Bronchial epithelial cell (primary cell): Measurements from ENCODE around the gene PMEPA1. TPM values are rescaled to one million over a fixed set of nuclear protein-coding genes. Genes with fewer than 3 reads are reported as not detected.

Source experiments
- DNase-seq: peaks from one replicate; pipeline ENCODE4 v3.0.0-alpha.2; 2010; ENCODE audit warnings: low read depth
- FAIRE-seq: peaks from 2 replicates; lab custom pipeline; 2011; peaks lifted over from hg19 to GRCh38; lab: Jason Lieb, UNC
- H3K27me3 ChIP-seq: 2 replicates; pipeline ENCODE4 v1.5.1; 2011; ENCODE audit warnings: low read length; ENCODE audit not compliant: control insufficient read depth, insufficient read depth
- H3K36me3 ChIP-seq: 2 replicates; pipeline ENCODE4 v1.5.1; 2011; ENCODE audit warnings: low read length; ENCODE audit not compliant: control insufficient read depth, insufficient read depth
- H3K4me3 ChIP-seq: 2 replicates; pipeline ENCODE4 v1.5.1; 2011; ENCODE audit warnings: mild to moderate bottlenecking, low read depth, low read length, control low read depth
- total RNA-seq: library from RNA; depleted of rRNA; stranded (reverse); fragments of >200 nt; gene quantifications from 2 replicates; pipeline ENCODE4 v1.2.1, GENCODE V29; 2014
- TF ChIP-seq, protein P1 (sequence below): IDR thresholded peaks from 2 replicates; pipeline ENCODE4 v1.5.1; 2011; ENCODE audit warnings: mild to moderate bottlenecking, moderate library complexity, low read length, control low read depth, inconsistent platforms; ENCODE audit not compliant: insufficient read depth, severe bottlenecking

Gene PMEPA1
- total RNA-seq, 1 donor from 2014 or later, result 51.1 TPM

GRCh38 chr20:57650756-57651483, 58.9 kb downstream of the PMEPA1 start:
- FAIRE-seq, result no peak
- TF ChIP-seq, protein P1, sequence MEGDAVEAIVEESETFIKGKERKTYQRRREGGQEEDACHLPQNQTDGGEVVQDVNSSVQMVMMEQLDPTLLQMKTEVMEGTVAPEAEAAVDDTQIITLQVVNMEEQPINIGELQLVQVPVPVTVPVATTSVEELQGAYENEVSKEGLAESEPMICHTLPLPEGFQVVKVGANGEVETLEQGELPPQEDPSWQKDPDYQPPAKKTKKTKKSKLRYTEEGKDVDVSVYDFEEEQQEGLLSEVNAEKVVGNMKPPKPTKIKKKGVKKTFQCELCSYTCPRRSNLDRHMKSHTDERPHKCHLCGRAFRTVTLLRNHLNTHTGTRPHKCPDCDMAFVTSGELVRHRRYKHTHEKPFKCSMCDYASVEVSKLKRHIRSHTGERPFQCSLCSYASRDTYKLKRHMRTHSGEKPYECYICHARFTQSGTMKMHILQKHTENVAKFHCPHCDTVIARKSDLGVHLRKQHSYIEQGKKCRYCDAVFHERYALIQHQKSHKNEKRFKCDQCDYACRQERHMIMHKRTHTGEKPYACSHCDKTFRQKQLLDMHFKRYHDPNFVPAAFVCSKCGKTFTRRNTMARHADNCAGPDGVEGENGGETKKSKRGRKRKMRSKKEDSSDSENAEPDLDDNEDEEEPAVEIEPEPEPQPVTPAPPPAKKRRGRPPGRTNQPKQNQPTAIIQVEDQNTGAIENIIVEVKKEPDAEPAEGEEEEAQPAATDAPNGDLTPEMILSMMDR, result no peak
- no peaks in the 10 kb centered on the region for H3K27me3 ChIP-seq
- peaks cover 20% of the 10 kb centered on the region for H3K36me3 ChIP-seq
- no peak overlapping the region for H3K4me3 ChIP-seq
- no peak for DNase-seq

DNA sequence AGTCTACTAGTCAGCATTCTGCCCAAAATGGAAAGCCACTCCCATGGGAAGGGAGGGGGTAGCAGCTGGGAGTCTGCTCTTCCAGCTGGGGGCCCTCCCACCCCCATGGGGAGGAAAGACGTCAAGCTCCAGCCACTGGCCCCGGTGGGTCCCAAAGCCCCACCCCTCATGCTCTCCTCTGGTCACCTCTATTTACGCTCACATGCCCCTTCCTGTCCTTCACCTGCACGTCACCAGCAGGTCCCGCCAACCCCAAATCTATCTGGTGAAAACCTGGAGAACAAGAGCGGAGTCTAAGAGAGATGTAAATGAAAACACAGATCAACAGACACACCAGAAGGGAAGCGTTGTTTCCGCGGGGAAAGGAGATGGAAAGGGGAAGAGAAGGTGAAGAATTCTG, 59.5 kb downstream of the PMEPA1 start:
- DNase-seq (no peak), FAIRE-seq (no peak)
- H3K4me3 ChIP-seq, result no peak overlapping the region
- peaks cover 20% of the 10 kb centered on the region for H3K36me3 ChIP-seq
- H3K27me3 ChIP-seq, result no peaks in the 10 kb centered on the region
- TF ChIP-seq, protein P1, result no peak

GRCh38 chr20:57649617-57650015, 60.2 kb downstream of the PMEPA1 start:
- Histone ChIP-seq H3K27me3 (no peaks in the 10 kb centered on the region), H3K4me3 (no peak overlapping the region), H3K36me3 (peaks cover 16% of the 10 kb centered on the region)
- TF ChIP-seq, protein P1, result no peak
- FAIRE-seq (peak; percentile 96), DNase-seq (no peak)

DNA sequence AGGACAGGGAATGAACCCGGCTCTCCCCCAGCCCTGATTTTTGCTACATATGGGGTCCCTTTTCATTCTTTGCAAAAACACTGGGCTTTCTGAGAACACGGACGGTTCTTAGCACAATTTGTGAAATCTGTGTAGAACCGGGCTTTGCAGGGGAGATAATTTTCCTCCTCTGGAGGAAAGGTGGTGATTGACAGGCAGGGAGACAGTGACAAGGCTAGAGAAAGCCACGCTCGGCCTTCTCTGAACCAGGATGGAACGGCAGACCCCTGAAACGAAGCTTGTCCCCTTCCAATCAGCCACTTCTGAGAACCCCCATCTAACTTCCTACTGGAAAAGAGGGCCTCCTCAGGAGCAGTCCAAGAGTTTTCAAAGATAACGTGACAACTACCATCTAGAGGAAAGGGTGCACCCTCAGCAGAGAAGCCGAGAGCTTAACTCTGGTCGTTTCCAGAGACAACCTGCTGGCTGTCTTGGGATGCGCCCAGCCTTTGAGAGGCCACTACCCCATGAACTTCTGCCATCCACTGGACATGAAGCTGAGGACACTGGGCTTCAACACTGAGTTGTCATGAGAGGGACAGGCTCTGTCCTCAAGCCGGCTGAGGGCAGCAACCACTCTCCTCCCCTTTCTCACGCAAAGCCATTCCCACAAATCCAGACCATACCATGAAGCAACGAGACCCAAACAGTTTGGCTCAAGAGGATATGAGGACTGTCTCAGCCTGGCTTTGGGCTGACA, 60.8 kb downstream of the PMEPA1 start:
- H3K27me3 ChIP-seq, result no peaks in the 10 kb centered on the region
- DNase-seq (no peak), FAIRE-seq (no peak)
- no peak overlapping the region for H3K4me3 ChIP-seq
- H3K36me3 ChIP-seq, result peaks cover 16% of the 10 kb centered on the region
- TF ChIP-seq, protein P1, result no peak

- Histone ChIP-seq H3K27me3 (no peaks in the 10 kb centered on the region), H3K36me3 (peaks cover 11% of the 10 kb centered on the region), H3K4me3 (no peak overlapping the region)
- TF ChIP-seq, protein P1, result no peak
- FAIRE-seq (no peak), DNase-seq (no peak)
Measured at GRCh38 chr20:57647933-57648785, 61.7 kb downstream of the PMEPA1 start.
